ENCODE data around the gene WDR7. TPM values are rescaled to one million over a fixed set of nuclear protein-coding genes. Genes with fewer than 3 reads are reported as not detected.

WDR7 gene
- total and polyA plus RNA-seq, 2 experiments from 2014 or later: 9.8 to 15.0 TPM

DNA sequence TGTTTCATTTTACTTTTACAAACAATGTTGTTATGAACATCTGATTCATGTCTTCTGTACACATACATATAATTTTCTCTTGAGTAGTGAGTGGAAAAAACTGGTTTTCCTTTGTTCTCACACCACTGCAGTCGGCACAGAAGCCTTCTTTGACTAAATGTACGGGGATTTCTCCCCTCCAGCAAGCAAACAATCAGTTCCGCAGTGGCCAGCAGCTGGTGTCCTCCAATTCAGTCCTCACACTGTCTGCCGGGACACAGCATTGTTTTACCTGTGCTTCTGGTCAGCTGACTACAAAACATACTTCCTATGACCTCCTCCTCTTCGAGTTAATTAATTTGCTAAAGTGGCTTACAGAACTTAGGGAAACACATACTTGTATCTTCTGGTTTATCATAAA is 202.8 kb downstream of the WDR7 start:
- Histone ChIP-seq H3K4me3 (no peak overlapping the region), H3K4me1 (ENCODE audit: low read depth) (no peaks in the 10 kb centered on the region), H3K27ac (no peak overlapping the region), H3K9me3 (ENCODE audit: low read depth) (no peaks in the 10 kb centered on the region), H3K27me3 (no peaks in the 10 kb centered on the region), H3K36me3 (no peaks in the 10 kb centered on the region)
- no peak for DNase-seq (ENCODE audit: low read depth in 1 of 2, low spot score in 1 of 2)
- TF ChIP-seq CTCF (IDR thresholded peaks at IDR 0.05; ENCODE audit: low read depth, low read length): no peak

GRCh38 chr18:56861244-56861643 is 210.1 kb downstream of the WDR7 start:
- DNase-seq (ENCODE audit: low read depth in 1 of 2, low spot score in 1 of 2): peak in 1 of 2 donors; percentile 49
- no peak overlapping the region for H3K4me3 ChIP-seq
- H3K36me3 ChIP-seq: no peaks in the 10 kb centered on the region
- H3K9me3 ChIP-seq (ENCODE audit: low read depth): no peaks in the 10 kb centered on the region
- H3K27me3 ChIP-seq: no peaks in the 10 kb centered on the region
- H3K27ac ChIP-seq: peak overlapping the region; percentile 40
- TF ChIP-seq CTCF (IDR thresholded peaks at IDR 0.05; ENCODE audit: low read depth, low read length): no peak
- H3K4me1 ChIP-seq (ENCODE audit: low read depth): peaks cover 4% of the 10 kb centered on the region

- no peaks in the 10 kb centered on the region for H3K36me3 ChIP-seq
- no peaks in the 10 kb centered on the region for H3K9me3 ChIP-seq (ENCODE audit: low read depth)
- peak; percentile 84 for TF ChIP-seq CTCF (IDR thresholded peaks at IDR 0.05; ENCODE audit: low read depth, low read length)
- no peaks in the 10 kb centered on the region for H3K27me3 ChIP-seq
- DNase-seq (ENCODE audit: low read depth in 1 of 2, low spot score in 1 of 2): peak; percentile 56 to 75
- H3K27ac ChIP-seq: no peak overlapping the region
- no peak overlapping the region for H3K4me3 ChIP-seq
- peaks cover 9% of the 10 kb centered on the region for H3K4me1 ChIP-seq (ENCODE audit: low read depth)
Observed at GRCh38 chr18:56869189-56869777, 218.1 kb downstream of the WDR7 start.

- no peak for TF ChIP-seq CTCF (IDR thresholded peaks at IDR 0.05; ENCODE audit: low read depth, low read length)
- Histone ChIP-seq H3K4me1 (ENCODE audit: low read depth) (peaks cover 9% of the 10 kb centered on the region), H3K4me3 (no peak overlapping the region), H3K9me3 (ENCODE audit: low read depth) (no peaks in the 10 kb centered on the region), H3K27ac (no peak overlapping the region), H3K36me3 (no peaks in the 10 kb centered on the region), H3K27me3 (no peaks in the 10 kb centered on the region)
- DNase-seq (ENCODE audit: low read depth in 1 of 2, low spot score in 1 of 2): no peak
Observed at GRCh38 chr18:56870982-56871381, 219.8 kb downstream of the WDR7 start.

DNA sequence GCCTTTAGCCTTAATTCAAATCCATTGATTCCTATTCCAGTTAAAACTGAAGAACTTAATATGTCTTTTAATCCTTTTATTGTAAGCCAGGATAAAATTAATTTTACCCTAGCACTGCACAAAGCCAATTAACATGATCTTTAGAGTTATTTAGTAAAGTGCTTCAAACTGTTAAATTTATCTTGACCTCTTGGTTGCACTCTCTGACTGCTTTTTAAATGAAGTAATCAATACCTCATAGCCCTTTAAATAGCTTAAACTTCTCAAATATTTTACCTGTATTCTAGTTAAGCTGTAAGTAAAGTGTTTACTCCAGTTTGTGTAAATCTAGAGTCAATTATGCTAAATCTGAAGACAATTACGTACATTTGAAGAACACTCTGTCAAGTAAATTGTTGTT is 221.0 kb downstream of the WDR7 start:
- no peak for TF ChIP-seq CTCF (IDR thresholded peaks at IDR 0.05; ENCODE audit: low read depth, low read length)
- Histone ChIP-seq H3K27ac (no peak overlapping the region), H3K4me1 (ENCODE audit: low read depth) (peaks cover 9% of the 10 kb centered on the region), H3K4me3 (no peak overlapping the region), H3K9me3 (ENCODE audit: low read depth) (no peaks in the 10 kb centered on the region), H3K27me3 (no peaks in the 10 kb centered on the region), H3K36me3 (no peaks in the 10 kb centered on the region)
- no peak for DNase-seq (ENCODE audit: low read depth in 1 of 2, low spot score in 1 of 2)
